HG02588 (cell line): ENCODE measurements around the gene DHRS4L2.
A peak's percentile ranks its signal among the peaks of the same experiment; 100 is the strongest.
"Not testable (repeated sequence)": the region's sequence is repeated elsewhere in the genome, so short reads cannot be mapped to it uniquely, and the experiment has no call there.

Source experiments
- ATAC-seq: cut with Tn5 transposase; IDR thresholded peaks from one replicate; pipeline ENCODE4 v1.9.1; 2021; ENCODE audit warnings: mild to moderate bottlenecking, moderate library complexity; ENCODE audit not compliant: unreplicated experiment

DHRS4L2 gene

GRCh38 chr14:24013654-24014514 is 25.2 kb downstream of the DHRS4L2 start:
- no peak for ATAC-seq

GRCh38 chr14:24015745-24016144 is 27.0 kb downstream of the DHRS4L2 start:
- ATAC-seq, result not testable (repeated sequence)

- not testable (repeated sequence) for ATAC-seq
Observed at GRCh38 chr14:24018978-24019377, 30.2 kb downstream of the DHRS4L2 start.

GRCh38 chr14:24019944-24020343 is 31.2 kb downstream of the DHRS4L2 start:
- not testable (repeated sequence) for ATAC-seq

- not testable (repeated sequence) for ATAC-seq
Observed at GRCh38 chr14:24020520-24020919, 31.8 kb downstream of the DHRS4L2 start.

- not testable (repeated sequence) for ATAC-seq
Observed at GRCh38 chr14:24024939-24025418, 36.2 kb downstream of the DHRS4L2 start.

- ATAC-seq, result not testable (repeated sequence)
Observed at GRCh38 chr14:24029687-24030086, 41.0 kb downstream of the DHRS4L2 start.

GRCh38 chr14:24031331-24031730 is 42.6 kb downstream of the DHRS4L2 start:
- not testable (repeated sequence) for ATAC-seq

GRCh38 chr14:24032727-24033418 is 44.1 kb downstream of the DHRS4L2 start:
- no peak for ATAC-seq

GRCh38 chr14:24035769-24036168 is 47.0 kb downstream of the DHRS4L2 start:
- not testable (repeated sequence) for ATAC-seq

DNA sequence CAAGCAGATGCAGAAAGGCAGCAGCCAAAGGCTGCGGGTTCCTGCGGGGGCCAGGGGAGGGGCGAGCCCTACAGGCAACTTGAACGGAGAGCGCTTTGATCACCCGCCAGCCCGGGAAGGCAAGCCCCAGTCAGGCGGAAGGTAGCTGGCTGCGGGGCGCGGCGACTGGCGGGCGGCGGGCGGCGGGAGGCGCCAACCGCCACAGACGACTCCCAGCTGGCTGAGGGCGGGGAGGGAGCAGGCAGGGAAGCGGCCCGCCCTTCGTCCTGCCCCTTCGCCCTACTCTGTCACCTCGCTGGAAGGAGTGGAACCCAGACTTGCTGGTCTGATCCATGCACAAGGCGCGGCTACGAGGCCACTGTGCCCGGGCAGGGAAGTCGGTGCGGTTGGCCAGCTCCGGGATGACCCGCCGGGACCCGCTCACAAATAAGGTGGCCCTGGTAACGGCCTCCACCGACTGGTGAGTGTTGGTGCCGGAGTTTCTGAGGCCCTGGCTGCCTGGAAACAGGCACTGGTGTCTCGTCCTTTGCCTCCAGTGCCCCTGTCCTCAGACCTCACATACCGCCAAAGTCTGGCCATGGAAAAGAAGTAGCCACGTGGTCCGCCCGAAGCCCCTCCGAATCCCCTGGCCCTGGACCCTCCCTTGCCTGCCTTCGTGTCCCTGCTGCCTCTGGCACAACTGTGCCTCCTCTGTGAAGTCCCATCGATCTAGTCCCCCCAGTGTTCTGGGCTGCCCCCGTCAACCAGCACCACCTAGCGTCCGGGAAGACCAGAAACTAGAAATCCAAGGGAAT is 47.6 kb downstream of the DHRS4L2 start:
- ATAC-seq, result peak; percentile 76

DNA sequence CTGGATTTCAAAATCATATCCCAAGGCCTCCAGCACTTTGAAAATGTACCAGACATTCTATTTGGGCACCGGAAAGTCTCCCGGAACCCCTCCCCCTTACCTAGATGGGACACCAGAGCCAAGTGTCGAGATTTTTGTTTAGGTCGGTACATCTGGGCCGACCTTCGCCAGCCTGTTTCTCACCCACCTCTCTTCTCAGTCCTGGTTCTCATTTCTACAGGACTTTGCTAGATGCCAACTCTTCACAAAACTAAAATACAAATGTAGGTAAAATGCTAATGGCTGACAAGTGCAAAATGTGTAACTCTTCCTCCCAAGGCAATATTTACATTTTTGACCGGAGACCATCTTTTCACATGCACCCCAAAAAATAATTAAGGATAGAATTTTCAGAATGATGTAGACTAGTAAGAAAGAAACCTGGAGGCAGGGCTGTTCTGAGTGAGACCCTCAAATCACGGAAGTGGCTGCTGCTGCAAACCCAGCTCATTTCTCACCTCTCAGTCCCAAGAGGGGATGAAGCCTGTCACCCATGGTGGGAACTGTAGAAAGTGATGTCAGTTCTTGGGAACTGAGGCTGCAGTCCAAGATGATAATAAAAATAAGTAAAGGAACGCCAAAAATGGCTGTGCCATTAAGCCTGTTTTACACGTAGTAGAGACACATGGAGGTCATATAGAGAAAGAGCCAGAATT is 48.4 kb downstream of the DHRS4L2 start:
- not testable (repeated sequence) for ATAC-seq

- no peak for ATAC-seq
Observed at GRCh38 chr14:24037658-24038037, 48.9 kb downstream of the DHRS4L2 start.

DNA sequence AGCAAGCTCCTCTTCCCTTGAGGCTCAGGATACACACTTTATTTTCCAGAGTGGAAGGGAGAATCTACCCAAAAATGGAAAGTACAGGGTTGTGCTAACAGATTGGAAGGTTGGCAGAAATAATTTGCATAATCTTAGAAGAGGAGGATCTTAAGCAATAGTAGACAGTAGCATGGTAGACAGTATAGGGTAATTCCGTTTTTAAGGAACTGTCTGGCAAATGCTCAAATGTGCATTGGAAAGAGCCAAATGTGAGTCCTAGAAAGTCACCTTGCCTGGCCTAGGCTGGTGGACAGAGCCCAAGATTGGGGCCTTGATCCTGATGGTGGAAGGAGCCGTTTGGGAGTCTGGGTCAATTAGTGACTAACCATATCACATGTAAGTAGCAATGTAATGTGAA is 50.0 kb downstream of the DHRS4L2 start:
- ATAC-seq, result no peak

- no peak for ATAC-seq
Observed at GRCh38 chr14:24040692-24041091, 52.0 kb downstream of the DHRS4L2 start.

- ATAC-seq, result no peak
Observed at GRCh38 chr14:24042746-24043145, 54.0 kb downstream of the DHRS4L2 start.

DNA sequence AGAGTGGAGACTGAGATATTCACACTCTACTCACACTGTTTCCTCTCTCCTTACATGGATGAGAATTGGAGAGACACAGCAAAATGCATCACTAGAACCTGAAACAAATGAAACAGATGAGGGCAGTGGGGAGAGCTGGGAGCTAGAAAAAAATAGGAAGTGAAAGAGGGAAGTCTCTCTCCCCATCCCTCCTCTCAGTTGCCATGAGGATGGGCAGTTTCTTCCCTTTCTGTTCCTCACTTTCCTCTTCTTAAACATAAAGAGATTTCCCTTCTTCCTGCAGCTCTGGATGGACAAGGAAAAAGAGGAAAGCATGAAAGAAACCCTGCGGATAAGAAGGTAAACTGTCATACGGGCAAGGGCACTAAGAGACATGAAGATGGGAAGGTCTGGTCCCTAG is 60.3 kb downstream of the DHRS4L2 start:
- ATAC-seq, result not testable (repeated sequence)

- ATAC-seq, result not testable (repeated sequence)
Observed at GRCh38 chr14:24050753-24051152, 62.0 kb downstream of the DHRS4L2 start.

DNA sequence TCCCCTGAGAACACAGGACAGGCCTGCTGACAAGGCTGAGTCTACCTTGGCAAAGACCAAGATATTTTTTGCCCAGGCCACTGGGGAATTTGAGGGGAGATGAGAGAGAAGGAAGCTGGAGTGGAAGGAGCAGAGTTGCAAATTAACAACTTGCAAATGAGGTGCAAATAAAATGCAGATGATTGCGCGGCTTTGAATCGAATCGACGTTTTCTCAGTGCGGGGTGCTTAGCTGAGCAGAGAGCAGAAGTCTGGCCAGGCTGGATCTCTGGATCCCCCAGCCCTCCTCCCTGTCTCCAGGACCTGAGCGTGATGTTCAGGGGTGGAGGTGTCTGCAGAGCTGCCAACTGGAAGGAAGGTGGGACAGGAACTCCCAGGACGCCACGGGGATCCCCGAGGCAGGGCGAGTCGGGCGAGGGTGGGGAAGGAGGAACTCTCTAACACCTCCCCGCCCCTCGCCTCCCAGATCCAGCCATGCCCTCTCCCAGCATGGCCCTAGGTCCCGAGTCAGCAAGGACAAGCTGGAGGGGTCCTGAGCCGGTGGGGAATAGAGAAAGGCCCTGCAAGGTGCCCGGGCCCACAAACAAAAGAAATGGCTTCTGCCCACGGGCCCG is 62.6 kb downstream of the DHRS4L2 start:
- no peak for ATAC-seq
